ENCODE results near the gene CRYGS. TPM values are rescaled to one million over a fixed set of nuclear protein-coding genes. Genes with fewer than 3 reads are reported as not detected.

CRYGS gene
- total RNA-seq, 1 experiment from 2014 or later: 4.3 TPM

- no peak for TF ChIP-seq EGR1 (IDR thresholded peaks at IDR 0.05; ENCODE audit: low read depth)
- TF ChIP-seq ZFX (IDR thresholded peaks at IDR 0.05): no peak
- Histone ChIP-seq H3K4me2 (ENCODE audit: low read length) (no peak overlapping the region), H3K9me3 (ENCODE audit: control insufficient read depth in 1 of 2, insufficient read depth in 1 of 2, low read depth in 1 of 2, low read length in 2 of 2) (no peaks in the 10 kb centered on the region), H3K9ac (ENCODE audit: low read length) (no peak overlapping the region), H3K4me1 (ENCODE audit: control insufficient read depth in 1 of 2, insufficient read depth in 2 of 2, low read length in 2 of 2) (peaks cover 9 to 17% of the 10 kb centered on the region in 2 experiments; a peak in 3 of 4 replicates), H3K36me3 (ENCODE audit: control insufficient read depth in 1 of 2, insufficient read depth in 2 of 2, low read length in 2 of 2) (no peaks in the 10 kb centered on the region), H3K4me3 (replicated peaks in 1 of 2; ENCODE audit: low read depth in 1 of 2, low read length in 2 of 2) (no peak overlapping the region), H3K27me3 (ENCODE audit: insufficient read depth, low read length) (no peaks in the 10 kb centered on the region), H4K20me1 (ENCODE audit: insufficient read depth) (no peaks in the 10 kb centered on the region), H2AFZ (ENCODE audit: low read depth, low read length, poor library complexity, severe bottlenecking) (no peak overlapping the region), H3K79me2 (ENCODE audit: insufficient read depth, low read length) (no peaks in the 10 kb centered on the region), H3K27ac (ENCODE audit: low read depth, low read length) (no peak overlapping the region), H3K9me2 (ENCODE audit: insufficient read depth) (no peaks in the 10 kb centered on the region)
- ATAC-seq: no peak
- ChIA-PET POLR2A (no interaction called here), RAD21 (ENCODE audit: low non-redundant PET in 1 of 2, low total read pairs in 2 of 2, uncharacterized antibody in 2 of 2, unreplicated experiment in 2 of 2) (no interaction called here), CTCF (interaction anchor here (0.9 to 3.5 kb wide), 2 partner anchors 277 to 294 kb away, joined by 3 to 17 read pairs; no protein-coding TSS in a partner anchor)
- DNase-seq (ENCODE audit: low read depth, low spot score): no peak
- no TSS peak for BruUV-seq (replicated peaks)
- intact Hi-C loops (cut with micrococcal nuclease): no loop called here
Observed at GRCh38 chr3:186536883-186537844, 7.0 kb downstream of the CRYGS start.

GRCh38 chr3:186534113-186534669 lies 10.0 kb downstream of the CRYGS start:
- Histone ChIP-seq H3K4me3 (replicated peaks in 1 of 2; ENCODE audit: low read depth in 1 of 2, low read length in 2 of 2) (no peak overlapping the region), H3K27me3 (ENCODE audit: insufficient read depth, low read length) (no peaks in the 10 kb centered on the region), H2AFZ (ENCODE audit: low read depth, low read length, poor library complexity, severe bottlenecking) (no peak overlapping the region), H3K4me1 (ENCODE audit: control insufficient read depth in 1 of 2, insufficient read depth in 2 of 2, low read length in 2 of 2) (no peaks in the 10 kb centered on the region), H3K27ac (ENCODE audit: low read depth, low read length) (no peak overlapping the region), H3K4me2 (ENCODE audit: low read length) (no peak overlapping the region), H3K9ac (ENCODE audit: low read length) (no peak overlapping the region), H3K9me3 (ENCODE audit: control insufficient read depth in 1 of 2, insufficient read depth in 1 of 2, low read depth in 1 of 2, low read length in 2 of 2) (no peaks in the 10 kb centered on the region), H3K79me2 (ENCODE audit: insufficient read depth, low read length) (no peaks in the 10 kb centered on the region), H3K9me2 (ENCODE audit: insufficient read depth) (no peaks in the 10 kb centered on the region), H4K20me1 (ENCODE audit: insufficient read depth) (no peaks in the 10 kb centered on the region), H3K36me3 (ENCODE audit: control insufficient read depth in 1 of 2, insufficient read depth in 2 of 2, low read length in 2 of 2) (no peaks in the 10 kb centered on the region)
- DNase-seq (ENCODE audit: low read depth, low spot score) (no peak), ATAC-seq (no peak)
- intact Hi-C loops (cut with micrococcal nuclease): no loop called here
- CTCF ChIA-PET: interaction anchor here (3.5 kb wide), 1 partner anchor 274 kb away, joined by 17 read pairs; no protein-coding TSS in a partner anchor
- no TSS peak for BruUV-seq (replicated peaks)
- POLR2A ChIA-PET: no interaction called here
- TF ChIP-seq ZNF274 (IDR thresholded peaks at IDR 0.05; ENCODE audit: low read depth, low read length) (no peak), FOSL1 (IDR thresholded peaks at IDR 0.05; ENCODE audit: low read depth) (no peak), EGR1 (IDR thresholded peaks at IDR 0.05; ENCODE audit: low read depth) (no peak), POLR2A (IDR thresholded peaks at IDR 0.05; ENCODE audit: borderline replicate concordance, extremely low read depth, insufficient read depth, insufficient read length) (no peak), JUND (IDR thresholded peaks at IDR 0.05) (no peak), TCF7L2 (IDR thresholded peaks at IDR 0.05; ENCODE audit: borderline replicate concordance, extremely low read depth, insufficient read depth, insufficient read length) (no peak), EZH2phosphoT487 (IDR thresholded peaks at IDR 0.05; ENCODE audit: borderline replicate concordance) (no peak), RAD21 (IDR thresholded peaks at IDR 0.05; ENCODE audit: low read depth) (no peak), CTCF (IDR thresholded peaks at IDR 0.05 in 2 of 3, conservative IDR thresholded peaks at IDR 0.05 in 1 of 3; ENCODE audit: borderline replicate concordance in 1 of 3, insufficient read depth in 1 of 3, low read depth in 2 of 3, low read length in 2 of 3) (no peak), ATF3 (IDR thresholded peaks at IDR 0.05) (no peak)
- RAD21 ChIA-PET (ENCODE audit: low non-redundant PET in 1 of 2, low total read pairs in 2 of 2, uncharacterized antibody in 2 of 2, unreplicated experiment in 2 of 2): interaction anchor here in 1 of 2 experiments (0.7 kb wide), 1 partner anchor 211 kb away, joined by 3 read pairs; no protein-coding TSS in a partner anchor

All from HCT116 (cell line).